ENCODE measurements around the gene GRHL3.

- TF ChIP-seq CTCF (IDR thresholded peaks at IDR 0.05) (no peak), POLR2A (IDR thresholded peaks at IDR 0.05) (no peak)
These were observed 74.7 kb downstream of the GRHL3 start for GRCh38 chr1:24393892-24394291.

Data from thyroid gland (tissue), 4 donors.